GM19438 (cell line): Measurements from ENCODE around the gene BHLHA15.

ENCODE experiments used
- ATAC-seq: cut with Tn5 transposase; IDR thresholded peaks from one replicate; pipeline ENCODE4 v1.9.1; 2021; ENCODE audit warnings: low read depth; ENCODE audit not compliant: unreplicated experiment

BHLHA15 gene

DNA sequence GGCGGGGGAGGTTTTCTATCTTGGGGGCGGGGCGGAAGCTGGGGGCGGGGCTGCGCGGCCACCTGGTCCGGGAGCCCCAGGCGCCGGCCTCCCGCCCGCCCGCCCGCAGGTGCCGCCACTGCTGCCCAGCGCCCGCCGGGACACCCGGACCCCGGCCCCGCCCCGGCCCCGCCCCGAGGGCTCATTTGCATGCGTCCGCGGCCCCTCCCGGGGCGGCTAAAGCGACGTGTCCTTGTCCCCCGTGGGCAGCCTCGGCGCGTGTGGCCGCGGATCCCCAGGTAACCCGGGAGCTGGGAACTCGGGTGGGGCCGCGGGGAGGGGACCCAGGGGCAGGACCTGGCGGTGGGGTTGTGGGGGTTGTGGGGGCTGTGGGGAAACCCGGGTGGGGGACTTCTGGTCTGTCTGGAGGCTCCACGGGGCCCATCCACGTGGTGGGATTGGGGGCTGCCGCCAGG is at the start of gene BHLHA15:
TSS of gene BHLHA15 (plus strand) at position 219 of the 455 bp plus-strand sequence. CDS start 871 bp downstream, outside the sequence.
- ATAC-seq: no peak

DNA sequence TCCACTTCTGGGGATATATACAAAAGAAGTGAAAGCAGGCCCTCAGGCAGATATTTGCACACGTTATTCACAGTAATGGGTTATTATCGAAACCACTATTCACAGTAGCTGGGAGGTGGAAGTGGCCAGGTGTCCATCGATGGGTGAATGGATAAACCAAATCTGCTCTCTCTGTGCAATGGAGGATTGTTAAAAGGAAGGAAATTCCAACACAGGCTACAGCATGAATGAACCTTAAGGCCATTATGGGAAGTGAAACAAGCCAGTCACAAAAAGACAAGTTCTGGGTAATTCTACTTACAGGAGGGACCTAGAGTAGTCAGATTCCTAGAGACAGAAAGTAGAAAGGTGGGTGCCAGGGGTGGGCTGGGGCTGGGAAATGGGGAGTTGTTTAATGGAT is 48.5 kb upstream of the BHLHA15 start:
- no peak for ATAC-seq

- no peak for ATAC-seq
These were observed 48.0 kb upstream of the BHLHA15 start for GRCh38 chr7:98163269-98163668.

DNA sequence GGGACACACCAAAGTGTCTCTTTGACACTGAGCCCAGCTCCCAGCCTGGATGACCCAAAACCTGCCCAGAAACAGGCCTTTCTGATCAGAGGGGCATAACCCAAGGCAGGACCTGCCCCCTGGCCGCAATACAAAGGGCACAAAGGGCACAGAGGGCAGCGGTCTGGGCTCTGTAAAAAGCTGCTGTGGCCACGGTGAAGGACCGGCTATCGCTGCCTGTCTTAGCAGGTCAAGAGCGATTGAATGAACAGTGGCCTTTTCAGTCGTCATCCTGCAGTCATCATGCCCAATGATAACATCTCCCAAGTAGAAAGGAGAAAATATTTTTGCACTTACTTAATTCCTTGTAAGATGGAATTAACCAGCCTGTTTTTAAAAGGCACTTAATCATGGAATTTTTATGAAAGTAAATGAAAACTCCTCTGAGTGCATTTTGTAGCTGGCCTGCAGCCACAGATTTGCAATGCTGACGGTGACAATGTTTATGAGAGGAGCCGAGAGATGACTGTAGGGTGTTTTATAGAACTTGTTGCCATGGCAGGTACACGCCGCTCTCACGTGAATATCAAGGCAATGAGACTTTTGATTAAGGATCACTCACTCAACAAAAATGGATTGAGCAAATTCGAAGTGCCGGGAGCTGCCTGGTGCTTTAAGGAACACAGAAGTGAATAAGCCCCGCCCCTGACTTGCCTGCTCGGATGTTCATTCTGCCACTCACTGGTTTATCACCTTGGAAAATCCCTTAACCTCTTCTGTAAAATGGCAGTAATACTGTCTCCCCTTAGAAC is 47.3 kb upstream of the BHLHA15 start:
- no peak for ATAC-seq

DNA sequence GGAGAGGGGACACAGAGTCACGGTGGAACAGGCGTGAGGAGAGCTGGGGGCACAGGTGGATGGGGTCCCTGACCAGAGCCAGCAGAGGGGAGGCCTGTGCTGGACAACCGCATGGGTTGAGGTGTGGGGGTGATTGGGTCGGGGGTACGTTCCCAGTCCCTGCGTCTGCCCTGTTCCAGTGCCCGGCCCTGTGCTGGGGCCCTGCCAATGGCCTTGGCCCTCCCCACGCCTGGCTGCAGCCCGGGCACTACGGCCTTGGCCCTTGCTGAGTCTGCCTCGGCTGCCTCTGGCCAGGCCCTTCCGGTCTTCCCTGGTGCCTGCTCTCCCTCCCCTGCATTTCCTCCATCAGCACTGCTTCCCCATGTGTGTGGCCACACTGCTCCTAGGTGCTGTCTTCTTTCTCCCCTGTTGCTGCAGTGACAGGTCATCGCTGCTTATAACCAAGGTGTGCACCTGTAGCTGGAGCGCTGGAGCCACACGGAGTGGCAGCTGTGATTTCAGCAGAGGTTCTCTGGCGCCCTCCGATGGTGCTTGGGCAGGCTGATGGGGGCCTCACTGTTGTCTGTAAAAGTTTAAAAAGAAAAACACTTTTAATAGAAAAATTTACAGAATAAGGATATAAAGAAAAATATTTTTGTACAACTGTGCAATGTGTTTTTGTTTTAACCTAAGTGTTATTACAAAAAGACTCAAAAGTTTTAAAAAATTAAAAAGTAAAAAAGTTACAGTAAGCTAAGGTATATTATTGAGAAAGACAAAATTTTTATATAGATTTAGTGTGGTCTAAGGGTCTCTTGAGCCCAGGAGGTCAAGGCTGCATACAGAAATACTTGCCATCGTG is 45.2 kb upstream of the BHLHA15 start:
- no peak for ATAC-seq

DNA sequence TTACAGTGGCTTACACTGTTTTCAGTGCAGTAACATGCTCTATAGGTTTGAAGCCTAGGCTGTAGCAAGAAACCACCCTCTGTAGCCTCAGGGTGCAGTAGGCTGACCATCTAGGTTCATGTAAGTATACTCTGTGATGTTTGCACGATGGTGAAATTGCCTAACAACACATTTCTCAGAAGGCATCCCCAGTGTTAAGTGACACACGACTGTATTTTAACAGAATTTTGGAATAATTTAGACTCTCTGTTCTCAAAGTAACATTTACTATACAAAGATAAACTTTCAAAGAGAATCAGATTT is 44.6 kb upstream of the BHLHA15 start:
- no peak for ATAC-seq

DNA sequence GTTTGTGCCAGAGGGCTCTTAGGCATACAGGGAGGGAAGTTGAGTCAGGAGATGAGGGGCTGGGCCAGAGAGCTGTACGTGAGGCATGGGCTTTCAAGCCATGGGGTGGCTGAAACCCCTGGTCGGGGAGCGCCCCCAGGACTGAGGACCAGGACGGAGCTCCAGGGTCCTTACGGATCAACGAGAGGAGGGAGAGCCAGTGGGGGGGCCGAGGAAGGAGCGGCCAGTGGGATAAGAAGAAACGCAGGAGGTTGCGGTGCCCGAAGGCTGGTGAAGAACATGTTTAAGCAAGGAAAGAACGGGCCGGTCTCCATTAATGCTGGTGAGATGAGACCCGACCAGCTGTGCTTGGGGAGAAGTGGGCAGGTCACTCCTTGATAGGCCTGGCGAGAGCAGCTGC is 43.6 kb upstream of the BHLHA15 start:
- ATAC-seq: no peak

GRCh38 chr7:98168181-98168903 is 42.9 kb upstream of the BHLHA15 start:
- no peak for ATAC-seq

DNA sequence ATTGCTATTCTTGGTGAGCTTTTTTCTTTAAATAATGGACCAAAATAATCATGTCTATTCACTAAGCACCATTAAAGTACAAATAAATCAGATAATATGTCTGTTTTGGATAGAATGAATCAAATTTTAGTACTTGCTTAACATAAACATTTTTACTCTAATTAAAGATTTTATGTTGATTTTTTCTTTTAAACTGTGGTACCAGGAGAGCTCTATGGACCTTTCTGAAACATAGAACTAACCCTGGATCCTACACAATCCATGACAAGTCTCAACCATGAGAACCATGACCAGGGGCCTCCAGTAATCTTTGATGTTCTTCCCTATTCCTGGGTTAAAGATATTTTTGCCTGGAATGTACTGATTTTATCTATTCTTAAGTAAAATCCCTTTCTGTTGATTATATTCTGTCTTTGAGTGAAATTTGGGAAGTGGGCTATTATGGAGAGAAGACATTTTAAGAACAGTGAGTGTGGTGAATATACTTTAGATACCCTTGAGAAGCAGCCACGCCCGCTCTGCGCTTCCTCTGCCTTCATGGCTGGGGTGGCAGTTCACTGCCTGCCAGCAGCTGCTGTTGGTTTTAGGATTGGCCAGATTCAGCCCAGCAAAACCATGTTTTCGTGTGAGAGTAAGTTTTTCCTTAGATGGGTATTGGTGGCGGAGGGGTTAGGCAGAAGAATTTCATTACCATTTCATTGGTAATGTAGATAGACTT is 42.2 kb upstream of the BHLHA15 start:
- ATAC-seq: no peak

GRCh38 chr7:98170966-98171365 is 40.3 kb upstream of the BHLHA15 start:
- ATAC-seq: no peak

- ATAC-seq: no peak
These were observed 39.8 kb upstream of the BHLHA15 start for GRCh38 chr7:98171449-98171848.

- no peak for ATAC-seq
These were observed 36.6 kb upstream of the BHLHA15 start for GRCh38 chr7:98174334-98175259.

DNA sequence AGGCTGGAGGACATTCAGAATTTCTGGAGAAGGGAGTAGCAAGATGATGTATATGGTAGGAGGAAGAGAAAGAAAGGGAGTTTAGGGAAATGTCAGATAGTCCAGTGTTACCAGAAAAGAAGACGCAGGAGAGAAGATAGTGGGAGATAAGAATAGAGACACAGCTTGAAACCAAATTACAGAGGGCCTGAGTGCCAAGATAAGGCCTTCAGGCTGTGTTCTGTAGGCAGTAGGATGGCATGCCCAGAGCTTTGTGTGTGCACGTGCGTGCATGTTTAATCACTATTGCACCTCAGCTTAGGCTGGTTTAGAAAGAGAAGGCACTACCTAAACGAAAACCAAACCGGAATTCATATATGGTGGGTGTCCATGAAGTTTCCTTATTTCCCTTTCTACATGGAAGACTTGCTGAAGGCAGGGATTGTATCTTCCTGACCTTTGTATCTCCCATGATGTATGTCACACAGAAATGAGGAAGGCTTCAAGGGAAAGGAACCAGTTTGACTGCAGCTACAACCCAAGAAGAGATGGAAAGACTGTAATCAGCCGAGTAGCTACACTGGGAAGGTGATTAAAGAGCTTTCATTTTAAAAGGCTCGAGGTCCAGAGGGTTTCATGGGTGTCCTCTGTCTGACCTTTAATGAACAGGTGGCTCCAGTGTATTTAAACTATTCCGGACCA is 35.8 kb upstream of the BHLHA15 start:
- ATAC-seq: no peak

- no peak for ATAC-seq
These were observed 33.7 kb upstream of the BHLHA15 start for GRCh38 chr7:98177553-98177952.

GRCh38 chr7:98178321-98178720 is 32.9 kb upstream of the BHLHA15 start:
- ATAC-seq: no peak

DNA sequence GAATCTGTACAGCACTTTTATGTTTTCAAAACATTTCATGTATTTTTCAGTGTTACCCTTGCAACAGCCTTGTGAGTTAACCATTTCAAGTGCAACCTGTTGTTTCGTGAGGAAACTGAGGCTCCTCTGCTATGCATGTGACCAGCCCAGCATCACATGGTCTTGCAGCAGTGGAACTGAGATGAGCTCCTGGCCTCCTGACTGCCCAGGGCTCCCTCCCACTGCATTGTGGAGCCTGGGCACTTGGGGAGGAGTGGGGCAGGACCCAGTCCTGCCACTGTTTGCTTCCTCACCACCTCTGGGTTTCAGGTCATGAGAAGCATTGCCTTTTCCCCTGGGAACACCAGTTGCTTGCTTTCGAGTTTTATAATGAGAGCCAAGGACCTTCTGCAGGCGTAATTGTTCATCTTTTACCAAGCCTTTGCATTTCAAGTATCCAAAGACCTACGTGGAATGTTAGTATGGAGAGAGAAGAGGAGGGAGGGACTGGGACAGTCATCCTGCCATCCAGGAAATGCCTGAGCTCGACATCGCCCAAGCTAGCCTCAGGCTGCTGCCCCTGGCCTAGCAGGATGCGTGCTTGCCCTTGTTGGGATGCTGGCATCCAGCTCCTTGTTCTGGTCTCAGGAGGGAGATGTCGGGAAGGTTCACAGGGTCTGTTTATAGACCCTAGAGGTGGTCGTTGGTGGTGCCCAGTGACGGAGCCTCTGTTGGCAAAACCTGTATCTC is 32.3 kb upstream of the BHLHA15 start:
- no peak for ATAC-seq

- ATAC-seq: no peak
These were observed 30.5 kb upstream of the BHLHA15 start for GRCh38 chr7:98180751-98181150.

GRCh38 chr7:98185101-98185500 is 26.1 kb upstream of the BHLHA15 start:
- ATAC-seq: no peak
